HEK293 (cell line): ENCODE data around the gene APCDD1L.

Experiments
- CTCF ChIA-PET: fragments of 350-600 bp; formaldehyde crosslinking; extraction: SDS; loops from one replicate; lab custom pipeline; 2021; ENCODE audit warnings: antibody characterized with exemption; lab: Yijun Ruan, JAX
- POLR2A ChIA-PET: fragments of 300-600 bp; formaldehyde crosslinking; extraction: SDS; loops from one replicate; lab custom pipeline; 2020; ENCODE audit warnings: antibody characterized with exemption, inconsistent platforms; lab: Yijun Ruan, JAX
- H3K27ac ChIP-seq: fragments of 200-500 bp; sonication (Bioruptor generic); 2 replicates; pipeline ENCODE4 v1.5.1; 2014; ENCODE audit warnings: low read depth, low read length, control low read depth, inconsistent platforms; ENCODE audit errors: extremely low read depth
- H3K36me3 ChIP-seq, 2 experiments: fragments of 200-500 bp in 1 of 2; sonication (Bioruptor generic) in 1 of 2; 1 replicate in 1 of 2; 2 replicates in 1 of 2; pipeline ENCODE4 v1.5.1; 2014 to 2017; ENCODE audit warnings: inconsistent platforms in 2 of 2, low read length in 2 of 2; ENCODE audit not compliant: control insufficient read depth in 2 of 2, insufficient read depth in 1 of 2
- H3K4me1 ChIP-seq: fragments of 200-500 bp; sonication (Bioruptor generic); 2 replicates; pipeline ENCODE4 v1.5.1; 2014; ENCODE audit warnings: mild to moderate bottlenecking, low read length, inconsistent platforms; ENCODE audit not compliant: control insufficient read depth, insufficient read depth
- H3K4me3 ChIP-seq: 2 replicates; pipeline ENCODE4 v1.5.1; 2011; ENCODE audit warnings: low read depth, mild to moderate bottlenecking, control low read depth, low read length, moderate library complexity
- H3K9me3 ChIP-seq: fragments of 200-500 bp; sonication (Bioruptor generic); 2 replicates; pipeline ENCODE4 v1.5.1; 2014; ENCODE audit warnings: low read depth, low read length, inconsistent platforms; ENCODE audit not compliant: control insufficient read depth, insufficient read depth
- AEBP2 ChIP-seq: fragments of 450-650 bp; formaldehyde crosslinking; IDR thresholded peaks from 2 replicates; pipeline ENCODE4 v1.5.1; 2016; ENCODE audit warnings: missing biosample characterization, missing genetic modification characterization, borderline replicate concordance
- ELK4 ChIP-seq: IDR thresholded peaks from 2 replicates; pipeline ENCODE4 v1.6.1; 2011; ENCODE audit warnings: mild to moderate bottlenecking, low read depth, low read length, borderline replicate concordance
- GLIS1 ChIP-seq: fragments of 450-650 bp; formaldehyde crosslinking; IDR thresholded peaks from 2 replicates; pipeline ENCODE4 v1.5.1; 2016; ENCODE audit warnings: missing biosample characterization, missing genetic modification characterization
- HIC1 ChIP-seq: fragments of 450-650 bp; formaldehyde crosslinking; IDR thresholded peaks from 2 replicates; pipeline ENCODE4 v1.5.1; 2016; ENCODE audit warnings: missing biosample characterization, missing genetic modification characterization
- KLF10 ChIP-seq: fragments of 450-650 bp; IDR thresholded peaks from 2 replicates; pipeline ENCODE4 v1.5.1; 2018; ENCODE audit warnings: missing biosample characterization, mild to moderate bottlenecking, missing genetic modification characterization
- ZBTB17 ChIP-seq: fragments of 450-650 bp; formaldehyde crosslinking; IDR thresholded peaks from 2 replicates; pipeline ENCODE4 v1.5.1; 2016; ENCODE audit warnings: missing biosample characterization, missing genetic modification characterization
- ZIC2 ChIP-seq: fragments of 450-650 bp; formaldehyde crosslinking; IDR thresholded peaks from 2 replicates; pipeline ENCODE4 v1.5.1; 2016; ENCODE audit warnings: missing biosample characterization, missing genetic modification characterization
- ZNF10 ChIP-seq: fragments of 450-650 bp; formaldehyde crosslinking; IDR thresholded peaks from 2 replicates; pipeline ENCODE4 v1.5.1; 2017; ENCODE audit warnings: missing biosample characterization, missing genetic modification characterization
- ZNF16 ChIP-seq: fragments of 450-650 bp; formaldehyde crosslinking; IDR thresholded peaks from 2 replicates; pipeline ENCODE4 v1.5.1; 2016; ENCODE audit warnings: low read depth, missing biosample characterization, missing genetic modification characterization
- ZNF280C ChIP-seq: fragments of 450-650 bp; formaldehyde crosslinking; IDR thresholded peaks from 2 replicates; pipeline ENCODE4 v1.5.1; 2016; ENCODE audit warnings: missing biosample characterization, missing genetic modification characterization
- ZNF473 ChIP-seq: fragments of 450-650 bp; formaldehyde crosslinking; IDR thresholded peaks from 2 replicates; pipeline ENCODE4 v1.5.1; 2017; ENCODE audit warnings: missing biosample characterization, missing genetic modification characterization
- ZNF549 ChIP-seq: fragments of 450-650 bp; IDR thresholded peaks from 2 replicates; pipeline ENCODE4 v1.5.1; 2018; ENCODE audit warnings: missing biosample characterization, missing genetic modification characterization, mild to moderate bottlenecking, inconsistent platforms, moderate library complexity
- ZNF692 ChIP-seq: fragments of 450-650 bp; formaldehyde crosslinking; IDR thresholded peaks from 2 replicates; pipeline ENCODE4 v1.5.1; 2016; ENCODE audit warnings: missing biosample characterization, missing genetic modification characterization
- ZNF776 ChIP-seq: fragments of 450-650 bp; formaldehyde crosslinking; IDR thresholded peaks from 2 replicates; pipeline ENCODE4 v1.5.0; 2017; ENCODE audit warnings: missing biosample characterization, missing genetic modification characterization, borderline replicate concordance

Gene APCDD1L

GRCh38 chr20:58470336-58471192 is 44.6 kb downstream of the APCDD1L start:
- ChIA-PET POLR2A (interaction anchor here (0.5 kb wide), 1 partner anchor 397 kb away, joined by 4 read pairs; no protein-coding TSS in a partner anchor), CTCF (interaction anchor here (0.7 kb wide), 1 partner anchor 948 kb away, joined by 3 read pairs; no protein-coding TSS in a partner anchor)
- Histone ChIP-seq H3K27ac (no peak overlapping the region), H3K36me3 (no peaks in the 10 kb centered on the region), H3K9me3 (no peaks in the 10 kb centered on the region), H3K4me1 (no peaks in the 10 kb centered on the region), H3K4me3 (no peak overlapping the region)
- TF ChIP-seq ELK4 (no peak), AEBP2 (tag by site-specific recombination) (no peak), ZNF10 (tag by site-specific recombination) (no peak)

GRCh38 chr20:58469616-58470015 is 45.6 kb downstream of the APCDD1L start:
- ChIA-PET CTCF (interaction anchor here (0.7 kb wide), 1 partner anchor 947 kb away, joined by 3 read pairs; no protein-coding TSS in a partner anchor), POLR2A (no interaction called here)
- Histone ChIP-seq H3K4me1 (no peaks in the 10 kb centered on the region), H3K9me3 (no peaks in the 10 kb centered on the region), H3K4me3 (no peak overlapping the region), H3K36me3 (no peaks in the 10 kb centered on the region), H3K27ac (no peak overlapping the region)
- TF ChIP-seq ZBTB17 (tag by site-specific recombination) (no peak), ZNF473 (no peak), ZNF692 (tag by site-specific recombination) (no peak), ZNF549 (tag by site-specific recombination) (no peak), ZNF16 (tag by site-specific recombination) (no peak), ZNF776 (tag by site-specific recombination) (no peak)

- TF ChIP-seq ZIC2 (tag by site-specific recombination), result peak; percentile 24; the same call in 1 of the 2 replicates
- peak; percentile 45 for TF ChIP-seq GLIS1 (tag by site-specific recombination)
- no peak for TF ChIP-seq KLF10
- no peak for TF ChIP-seq ZNF280C
- TF ChIP-seq HIC1 (tag by site-specific recombination), result no peak
- TF ChIP-seq, all 188 proteins: peak for 2
- Histone ChIP-seq H3K4me3 (no peak overlapping the region), H3K9me3 (no peaks in the 10 kb centered on the region), H3K27ac (no peak overlapping the region), H3K36me3 (no peaks in the 10 kb centered on the region), H3K4me1 (no peaks in the 10 kb centered on the region)
- POLR2A ChIA-PET, result no interaction called here
- CTCF ChIA-PET, result interaction anchor here (1.5 kb wide), 1 partner anchor 14 kb away, joined by 3 read pairs; no protein-coding TSS in a partner anchor
Observed at GRCh38 chr20:58467572-58468527, 47.3 kb downstream of the APCDD1L start.
